ENCODE measurements around the gene ARID2.

Gene ARID2

DNA sequence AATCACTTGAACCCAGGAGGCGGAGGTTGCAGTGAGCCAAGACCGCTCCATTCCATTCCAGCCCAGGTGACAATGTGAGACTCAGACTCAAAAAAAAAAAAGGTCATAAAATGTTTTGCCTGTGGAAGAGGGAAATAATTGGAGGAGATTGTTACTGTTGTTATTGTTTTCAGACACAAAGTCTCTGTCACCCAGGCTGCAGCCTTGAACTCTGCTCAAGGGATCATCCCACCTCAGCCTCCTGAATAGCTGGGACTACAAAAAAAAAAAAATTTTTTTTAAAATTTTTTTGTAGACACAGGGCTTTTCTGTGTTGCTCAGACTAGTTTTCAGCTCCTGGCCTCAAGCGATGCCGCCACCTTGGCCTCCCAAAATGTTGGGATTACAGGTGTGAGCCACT is 33.9 kb downstream of the ARID2 start:
- no peak for DNase-seq

- DNase-seq: no peak
Measured at GRCh38 chr12:45768194-45768593, 38.7 kb downstream of the ARID2 start.

DNA sequence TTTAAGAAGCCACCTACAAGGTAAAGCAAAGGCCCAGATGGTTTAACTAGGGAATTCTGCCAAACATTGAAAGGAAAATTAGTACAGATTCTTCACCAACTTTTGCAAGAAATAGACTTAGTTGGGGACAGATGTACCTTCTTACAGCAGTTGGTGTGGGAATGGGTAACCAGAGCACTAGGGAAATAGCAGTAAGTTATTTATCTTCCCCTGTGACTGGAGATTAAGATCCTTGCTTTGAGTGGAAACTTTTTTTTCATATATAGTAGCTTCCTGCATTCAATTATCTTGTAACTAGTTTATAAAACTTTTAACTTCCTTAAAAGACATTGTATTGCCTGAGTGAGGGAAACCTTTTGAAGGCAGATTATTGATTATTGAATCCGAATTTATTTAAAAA is 44.2 kb downstream of the ARID2 start:
- DNase-seq: no peak

DNA sequence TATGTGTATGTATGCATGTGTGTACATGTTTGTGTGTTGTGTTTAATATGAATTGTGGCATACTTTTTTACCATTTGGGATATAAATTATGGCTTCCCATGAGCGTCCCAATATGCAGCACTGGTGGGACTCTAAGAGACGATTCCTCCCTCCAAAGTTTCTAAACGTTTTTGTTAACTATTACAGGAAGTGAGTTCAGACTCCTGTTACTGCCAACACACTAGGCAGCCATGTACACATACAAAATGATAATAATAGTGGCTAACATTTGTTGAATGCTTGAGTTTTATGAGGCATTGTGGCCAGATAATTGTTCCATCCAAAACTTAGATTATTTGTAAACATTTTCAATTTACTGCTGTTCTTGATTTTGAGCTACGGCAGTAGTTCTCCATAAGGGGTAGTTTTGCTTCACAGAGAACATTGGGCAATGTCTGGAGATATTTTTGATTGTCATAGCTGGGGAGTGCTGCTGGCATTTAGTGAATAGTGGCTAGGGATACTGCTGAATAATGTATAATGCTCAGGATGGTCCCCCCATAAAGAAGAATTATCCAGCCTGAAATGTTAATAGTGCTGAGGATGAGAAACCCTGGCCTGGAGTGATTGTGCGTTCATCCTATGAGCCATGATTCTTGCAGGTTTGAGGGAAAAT is 45.1 kb downstream of the ARID2 start:
- no peak for DNase-seq

DNA sequence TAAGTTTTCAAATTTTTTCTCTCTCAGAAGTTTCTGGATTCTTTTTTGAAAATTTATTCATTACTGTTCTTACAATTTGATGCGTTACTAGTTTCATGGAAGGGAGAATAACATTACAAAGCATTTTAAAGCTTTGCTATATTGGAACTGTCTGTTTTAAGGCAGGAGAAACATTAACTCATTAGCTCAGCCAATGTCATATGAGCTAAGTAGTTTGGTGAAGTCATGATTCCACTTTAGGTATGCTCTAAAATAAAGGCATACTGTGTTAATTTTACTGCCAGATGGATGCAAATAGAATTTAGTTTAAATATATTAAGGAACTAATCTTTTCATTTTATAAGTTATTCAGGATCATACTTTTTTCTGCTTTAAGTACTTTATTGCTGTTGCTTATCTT is 46.0 kb downstream of the ARID2 start:
- DNase-seq: no peak

DNA sequence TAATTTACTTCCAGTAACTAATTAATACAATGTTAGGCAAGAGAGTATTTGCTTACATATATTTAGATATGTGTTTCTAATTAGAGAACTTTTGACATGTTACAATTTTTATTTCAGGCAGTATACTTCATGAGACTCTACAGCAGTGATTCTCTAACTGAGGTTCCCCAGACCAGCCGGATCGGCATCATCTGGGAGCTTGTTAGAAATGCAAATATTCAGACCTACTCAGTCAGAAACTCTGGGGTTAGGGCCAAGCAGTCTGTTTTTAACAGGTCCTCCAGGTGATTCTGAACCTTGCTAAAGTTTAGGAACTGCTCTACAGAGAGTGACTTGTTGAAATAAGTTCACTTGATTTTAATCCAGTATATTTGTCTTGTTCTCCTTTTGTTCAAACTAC is 46.5 kb downstream of the ARID2 start:
- no peak for DNase-seq

DNA sequence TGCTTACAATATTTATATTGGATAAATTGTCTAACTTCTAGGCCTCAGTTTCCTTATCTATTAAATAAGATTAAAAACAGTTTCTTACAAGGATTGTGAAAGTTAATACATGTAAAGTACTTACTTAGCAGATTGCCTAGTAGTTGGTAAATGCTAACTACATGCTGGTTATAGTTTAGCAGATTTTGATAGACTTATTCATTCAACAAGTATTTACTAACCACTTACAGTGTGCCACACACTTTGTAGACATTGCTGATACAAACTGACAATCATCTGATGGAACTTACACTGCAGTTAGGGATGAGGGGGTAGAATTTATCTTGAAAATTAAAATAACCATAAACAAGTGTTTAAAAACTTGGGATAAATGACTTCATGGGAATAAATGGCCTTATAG is 50.4 kb downstream of the ARID2 start:
- DNase-seq: no peak

DNA sequence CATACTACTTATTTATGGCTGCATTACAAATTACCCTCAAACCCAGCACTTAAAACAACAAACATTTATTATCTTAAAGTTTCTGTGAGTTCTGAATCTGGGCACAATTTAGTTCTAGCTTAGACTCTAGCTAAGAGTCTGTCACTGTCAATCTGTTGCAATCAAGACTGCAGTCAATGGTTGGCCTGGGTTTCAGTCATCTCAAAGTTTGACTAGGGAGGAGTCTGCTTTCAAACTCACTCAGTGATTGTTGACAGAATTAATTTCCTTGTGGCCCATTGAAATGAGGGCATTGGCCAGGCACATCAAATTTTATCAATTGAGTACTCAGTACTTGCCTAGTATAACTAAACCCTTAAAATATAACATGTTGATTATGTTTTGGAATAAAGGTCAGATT is 51.6 kb downstream of the ARID2 start:
- no peak for DNase-seq

DNA sequence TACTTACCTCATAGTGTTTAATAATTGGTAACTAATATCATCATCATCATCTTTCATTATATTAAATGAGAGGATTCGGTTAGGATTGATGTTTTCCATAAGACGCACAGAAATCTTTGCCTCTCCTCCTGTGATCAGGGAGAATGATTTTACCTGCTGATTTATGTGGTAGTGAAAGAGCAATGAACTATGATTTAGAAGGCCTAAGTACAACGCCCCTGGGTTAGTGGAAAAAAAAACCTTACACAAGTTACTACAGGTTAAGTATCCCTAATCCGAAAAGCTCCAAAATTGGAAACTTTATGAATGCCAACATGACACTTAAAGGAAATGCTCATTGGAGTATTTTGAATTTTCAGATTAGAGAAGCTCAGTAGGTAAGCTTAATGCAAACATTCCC is 55.8 kb downstream of the ARID2 start:
- DNase-seq: no peak

DNA sequence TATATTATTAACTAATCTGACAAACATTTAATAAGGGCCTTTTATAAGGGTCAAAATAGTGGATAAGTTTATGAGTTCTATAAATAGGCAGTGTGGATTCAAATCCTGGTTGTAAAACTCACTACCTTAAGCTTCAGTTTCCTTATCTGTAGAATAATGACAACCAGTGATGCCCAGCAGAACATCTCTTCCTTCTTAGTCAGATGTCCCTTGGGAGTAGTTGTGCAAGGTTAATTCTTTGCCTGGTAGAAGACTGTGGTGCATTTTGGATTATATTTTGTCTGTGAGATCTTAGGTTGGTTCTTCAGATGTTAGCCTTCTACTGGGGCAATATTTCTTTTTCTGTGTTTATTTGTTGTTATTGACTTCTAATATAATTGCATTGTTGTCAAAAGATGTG is 59.5 kb downstream of the ARID2 start:
- no peak for DNase-seq

DNA sequence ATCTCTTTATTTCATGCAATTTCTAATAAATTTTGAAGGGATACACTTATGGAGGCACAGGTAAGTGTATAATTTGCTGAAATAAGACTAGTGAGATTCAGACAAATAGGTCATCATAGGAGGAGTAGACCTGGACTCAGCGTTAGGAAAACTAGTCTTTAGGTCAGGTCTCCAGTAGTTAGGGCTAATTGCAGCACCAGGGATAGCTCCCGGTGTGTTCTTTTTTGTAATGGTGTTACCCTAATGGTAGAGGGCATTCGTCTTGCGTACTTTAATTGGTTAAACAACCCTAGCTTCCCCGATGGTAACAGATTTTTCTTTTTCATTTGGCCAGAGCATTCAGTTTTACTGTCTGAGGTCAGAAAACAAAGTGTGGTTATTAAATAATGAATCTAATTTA is 64.9 kb downstream of the ARID2 start:
- no peak for DNase-seq

DNA sequence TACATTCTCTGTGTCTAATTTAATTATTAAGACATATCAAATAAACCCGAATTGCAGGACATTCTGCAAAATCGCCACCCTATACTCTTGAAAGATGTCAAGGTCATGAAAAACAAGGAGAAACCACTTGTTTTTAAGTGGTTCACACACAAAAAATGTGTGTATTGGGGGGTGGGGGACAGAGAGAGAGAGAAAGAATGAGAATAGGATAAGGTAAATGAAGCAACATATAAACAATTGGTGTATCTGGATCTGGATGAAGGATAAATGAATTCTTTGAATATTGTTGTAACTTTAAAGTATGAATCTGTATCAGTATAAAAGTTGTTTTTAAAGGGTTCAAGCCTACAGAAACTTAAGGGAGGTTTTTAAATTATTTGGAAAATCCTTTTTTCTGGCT is 72.1 kb downstream of the ARID2 start:
- DNase-seq: no peak

DNA sequence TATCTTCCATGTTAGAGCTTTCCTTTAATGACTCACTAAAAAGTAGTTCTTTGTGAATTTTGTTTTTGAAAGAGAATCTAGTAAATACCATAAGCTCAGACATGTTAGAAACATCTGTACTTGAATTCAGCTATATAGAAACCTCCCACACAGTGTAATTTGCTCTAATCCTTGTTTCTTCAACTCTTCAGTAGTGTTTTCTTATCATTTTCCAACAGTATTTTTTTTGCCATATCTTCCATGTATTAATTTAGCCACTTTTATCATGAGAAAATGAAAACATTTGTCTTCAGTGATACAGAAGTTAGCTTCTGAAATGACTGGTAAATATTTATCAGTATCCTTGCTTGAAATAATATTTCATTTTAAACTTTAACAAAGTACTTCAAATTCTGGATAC is 73.6 kb downstream of the ARID2 start:
- no peak for DNase-seq

DNA sequence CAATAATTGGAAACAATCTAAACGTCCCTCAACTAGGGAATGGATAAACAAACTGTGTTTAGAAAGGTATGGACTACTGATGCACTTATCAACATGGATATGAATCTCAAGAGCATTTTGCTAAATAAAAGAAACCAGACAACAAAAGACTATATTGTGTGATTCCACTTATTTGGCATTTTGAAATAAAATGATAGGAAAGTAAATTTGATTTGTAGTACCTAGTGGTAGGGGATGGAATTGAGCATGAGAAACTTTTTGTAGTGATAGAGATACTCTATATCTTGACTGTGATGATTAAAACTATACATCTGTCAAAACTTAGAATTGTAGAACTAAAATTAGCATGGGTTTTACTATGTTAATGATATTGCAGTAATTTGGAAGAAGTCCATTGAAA is 87.1 kb downstream of the ARID2 start:
- no peak for DNase-seq

GRCh38 chr12:45827974-45828373 is 98.5 kb downstream of the ARID2 start:
- no peak for DNase-seq

DNA sequence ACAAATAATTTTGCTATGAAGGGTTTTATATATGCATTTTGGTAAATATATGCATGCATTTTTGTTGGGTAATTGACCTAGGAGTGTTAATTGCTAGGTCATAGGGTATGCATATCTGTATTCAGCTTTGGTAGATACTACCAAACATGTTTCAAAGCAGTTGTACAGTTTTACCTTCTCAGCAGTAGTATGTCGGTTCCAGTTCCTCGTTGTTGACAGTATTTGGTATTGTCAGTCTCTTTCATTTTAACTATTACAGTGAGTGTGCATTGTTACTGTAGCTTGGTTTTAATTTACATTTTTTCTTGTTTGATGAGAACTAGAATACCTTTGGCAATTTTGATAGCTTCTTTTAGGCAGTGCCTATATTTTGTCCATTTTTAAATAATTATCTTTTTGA is 98.9 kb downstream of the ARID2 start:
- DNase-seq: no peak

- no peak for DNase-seq
Measured at GRCh38 chr12:45831590-45831989, 102.1 kb downstream of the ARID2 start.

GRCh38 chr12:45833401-45833800 is 103.9 kb downstream of the ARID2 start:
- no peak for DNase-seq

GRCh38 chr12:45834809-45835208 is 105.3 kb downstream of the ARID2 start:
- DNase-seq: no peak

DNA sequence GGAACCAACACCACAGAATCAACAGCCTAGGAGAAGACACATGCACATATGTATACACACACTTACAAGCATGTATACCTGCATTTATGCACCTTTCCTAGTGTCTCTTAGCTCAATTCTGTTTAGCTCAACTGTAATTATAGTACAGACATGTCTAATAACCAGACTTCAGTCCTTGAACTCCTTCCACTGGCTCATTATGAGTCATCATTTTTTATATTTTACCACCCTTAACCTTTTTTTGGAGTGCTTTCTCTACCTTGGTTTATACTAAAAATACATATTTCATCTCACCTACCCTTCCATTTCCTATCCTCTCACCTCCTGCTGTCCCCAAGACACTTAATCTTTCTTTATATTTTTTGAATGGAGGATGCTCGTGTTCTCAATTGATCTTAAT is 110.4 kb downstream of the ARID2 start:
- no peak for DNase-seq

DNA sequence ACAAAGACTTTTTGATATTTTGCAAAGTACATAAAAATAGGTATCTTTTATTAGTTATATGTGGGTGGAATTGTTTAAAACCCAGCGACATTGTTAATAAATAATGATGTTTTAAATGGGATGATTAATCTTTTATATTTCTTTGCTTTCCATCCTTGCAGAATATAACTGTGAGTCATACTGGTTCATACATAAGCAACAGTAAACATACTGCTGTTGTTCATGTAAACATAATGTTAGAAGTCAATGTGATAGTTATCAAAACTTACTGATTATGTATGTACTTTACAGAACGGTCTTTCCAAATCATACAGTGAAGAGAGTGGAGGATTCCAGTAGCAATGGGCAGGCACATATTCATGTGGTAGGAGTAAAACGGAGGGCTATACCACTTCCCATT is 119.8 kb downstream of the ARID2 start:
- no peak for DNase-seq

GRCh38 chr12:45850302-45850701 is 120.8 kb downstream of the ARID2 start:
- DNase-seq: no peak

GRCh38 chr12:45852508-45852907 is 123.0 kb downstream of the ARID2 start:
- DNase-seq: no peak

DNA sequence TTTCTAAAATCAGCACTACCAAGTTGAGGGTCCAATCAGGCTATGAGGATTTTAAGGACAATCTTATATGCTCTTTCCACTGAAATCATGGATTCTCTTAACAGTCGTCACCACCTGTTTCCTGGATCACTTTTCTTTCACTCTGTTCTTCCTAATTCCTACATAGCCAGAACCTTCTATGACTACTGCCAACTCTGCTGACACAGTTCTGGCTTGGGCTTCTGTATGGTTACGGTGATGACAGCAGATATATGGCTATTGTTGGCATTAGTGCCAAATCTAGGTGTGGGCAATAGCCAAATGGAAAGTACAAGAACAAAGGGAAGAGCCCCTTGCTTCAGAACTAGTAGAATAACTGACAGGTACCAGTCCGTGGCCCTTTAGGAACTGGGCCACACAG is 124.0 kb downstream of the ARID2 start:
- no peak for DNase-seq

- DNase-seq: no peak
Measured at GRCh38 chr12:45863332-45863731, 133.8 kb downstream of the ARID2 start.

- DNase-seq: no peak
Measured at GRCh38 chr12:45866299-45866698, 136.8 kb downstream of the ARID2 start.
